Measurements from ENCODE around the gene SRD5A1. TPM values are rescaled to one million over a fixed set of nuclear protein-coding genes. Genes with fewer than 3 reads are reported as not detected.
A peak's percentile ranks its signal among the peaks of the same experiment; 100 is the strongest.

SRD5A1 gene
- total RNA-seq, 1 donor from 2014 or later = 5.9 TPM

DNA sequence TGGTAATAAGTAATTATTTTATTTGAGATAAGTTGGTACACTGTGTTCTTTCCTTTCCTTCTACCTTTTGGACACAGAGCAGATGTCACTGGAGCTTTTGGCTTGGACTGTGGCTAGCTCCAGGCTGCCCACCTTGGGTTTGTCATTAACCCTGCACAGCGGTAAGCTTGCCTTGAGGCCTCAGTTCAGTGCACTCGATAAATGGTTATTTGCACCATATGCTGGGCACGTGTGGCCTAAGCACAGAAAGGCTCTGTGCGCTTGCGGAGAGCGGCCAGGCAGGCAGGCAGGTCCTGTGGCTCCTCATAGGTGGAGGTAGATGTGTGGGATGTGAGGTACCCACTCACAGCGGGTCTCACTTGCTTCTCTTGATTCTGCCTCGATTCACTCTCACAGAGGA lies 50.0 kb downstream of the SRD5A1 start:
- no peak for DNase-seq (ENCODE audit: low read depth in 2 of 2)

DNA sequence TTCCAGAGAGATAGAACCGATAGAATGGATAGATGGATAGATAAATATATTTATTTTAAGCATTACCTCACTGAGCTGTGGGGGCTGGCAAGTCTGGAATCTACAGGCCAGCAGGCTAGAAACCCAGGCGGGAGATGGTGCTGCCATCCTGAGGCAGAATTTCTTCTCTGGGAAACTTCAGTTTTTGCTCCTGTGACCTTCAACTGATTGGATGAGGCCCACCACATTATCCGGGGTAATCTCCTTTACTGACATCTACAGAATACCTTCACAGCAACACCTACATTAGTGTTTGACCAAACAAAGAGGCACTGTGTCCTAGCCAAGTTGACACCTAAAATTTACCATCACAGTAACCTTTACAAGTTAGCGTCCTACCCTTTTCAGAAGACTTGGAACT lies 50.8 kb downstream of the SRD5A1 start:
- DNase-seq (ENCODE audit: low read depth in 2 of 2) = no peak

DNA sequence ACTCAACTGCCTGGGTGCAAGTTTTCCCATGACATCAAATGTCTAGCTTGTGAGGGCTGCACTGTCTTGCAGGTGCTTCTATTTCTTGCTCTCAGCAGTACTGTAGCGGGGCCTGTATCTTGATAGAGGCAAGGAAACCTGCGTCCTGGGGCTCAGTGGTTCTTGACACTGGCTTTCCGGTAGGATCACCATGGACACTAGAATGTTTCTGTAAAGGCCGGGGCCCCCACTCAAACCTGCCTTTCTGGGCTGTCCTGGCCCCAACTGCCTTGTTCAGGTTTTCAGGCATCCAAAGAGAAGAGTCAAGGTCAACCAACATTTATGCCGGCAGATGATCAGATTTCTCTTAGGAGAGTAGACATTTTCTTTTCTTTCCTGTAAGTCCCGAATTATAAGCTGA lies 53.3 kb downstream of the SRD5A1 start:
- DNase-seq (ENCODE audit: low read depth in 2 of 2) = no peak

DNA sequence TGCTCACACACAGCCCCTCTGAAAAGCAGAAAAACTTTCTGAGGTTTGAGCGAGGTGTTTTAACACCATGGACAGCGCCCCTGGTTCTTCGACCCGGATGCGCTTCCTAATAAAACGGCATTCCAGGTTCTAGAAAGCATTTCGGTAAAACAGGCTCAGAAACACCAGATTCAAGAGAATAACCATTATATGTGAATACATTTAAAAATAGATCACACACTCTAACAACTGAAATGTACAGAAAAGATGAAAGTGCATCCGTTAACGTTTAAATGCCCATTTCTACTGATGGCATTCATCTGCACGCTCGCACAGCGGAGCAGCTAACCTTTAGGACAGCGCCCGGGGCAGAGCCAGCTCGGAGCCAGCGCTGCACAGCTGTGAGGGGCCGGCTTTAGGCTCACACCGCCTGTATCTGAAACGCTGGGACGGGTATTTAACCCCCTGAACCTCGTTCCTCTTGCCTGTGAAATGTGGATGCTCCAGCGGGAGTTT lies 53.7 kb downstream of the SRD5A1 start:
- DNase-seq (ENCODE audit: low read depth in 2 of 2) = peak; percentile 43 to 62

DNA sequence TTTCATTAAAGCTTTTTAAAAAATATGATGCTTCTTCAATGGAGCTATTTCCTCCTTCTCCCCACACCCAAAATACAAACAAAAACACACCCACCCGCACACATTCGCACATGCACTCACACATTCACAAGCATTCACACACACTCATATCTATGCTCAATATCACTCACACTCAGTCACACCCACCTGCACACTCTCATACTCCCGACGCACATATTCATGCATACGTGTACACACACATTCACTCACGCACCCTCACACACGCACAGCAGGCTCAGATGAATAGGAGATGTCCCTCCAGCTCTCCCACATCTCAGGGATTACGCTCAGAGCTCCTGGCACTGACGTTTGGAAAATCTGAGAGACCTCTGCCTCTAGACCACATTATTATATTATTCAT lies 54.3 kb downstream of the SRD5A1 start:
- no peak for DNase-seq (ENCODE audit: low read depth in 2 of 2)

DNA sequence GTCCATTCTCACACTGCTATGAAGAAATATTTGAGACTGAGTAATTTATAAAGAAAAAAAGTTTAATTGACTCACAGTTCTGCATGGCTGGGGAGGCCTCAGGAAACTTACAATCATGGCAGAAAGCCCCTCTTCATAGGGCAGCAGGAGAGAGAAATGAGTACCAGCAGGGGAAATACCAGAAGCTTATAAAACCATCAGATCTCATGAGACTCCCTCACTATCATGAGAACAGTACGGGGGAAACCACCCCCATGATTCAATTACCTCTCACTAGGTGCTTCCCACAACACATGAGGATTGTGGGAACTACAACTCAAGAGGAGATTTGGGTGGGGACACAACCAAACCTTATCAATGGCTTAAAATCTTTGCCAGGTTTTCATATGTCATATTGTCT lies 59.7 kb downstream of the SRD5A1 start:
- DNase-seq (ENCODE audit: low read depth in 2 of 2) = no peak

DNA sequence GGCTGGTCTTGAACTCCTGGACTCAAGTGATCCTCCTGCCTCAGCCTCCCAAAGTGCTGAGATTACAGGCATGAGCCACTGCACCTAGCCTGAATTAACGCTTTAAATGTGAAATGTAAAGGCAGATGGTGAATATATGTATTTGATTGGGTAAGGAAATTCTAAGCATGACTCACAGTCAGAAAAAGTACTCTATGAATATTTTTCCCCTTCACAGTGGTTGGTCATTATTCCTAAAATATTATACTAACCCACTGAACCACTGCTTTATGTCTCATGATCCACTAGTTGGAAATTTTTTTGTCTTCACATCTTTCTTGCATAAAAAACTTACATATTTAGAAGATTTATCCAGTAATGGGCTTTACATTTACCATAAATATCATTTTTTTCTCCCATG lies 65.5 kb downstream of the SRD5A1 start:
- DNase-seq (ENCODE audit: low read depth in 2 of 2) = no peak

DNA sequence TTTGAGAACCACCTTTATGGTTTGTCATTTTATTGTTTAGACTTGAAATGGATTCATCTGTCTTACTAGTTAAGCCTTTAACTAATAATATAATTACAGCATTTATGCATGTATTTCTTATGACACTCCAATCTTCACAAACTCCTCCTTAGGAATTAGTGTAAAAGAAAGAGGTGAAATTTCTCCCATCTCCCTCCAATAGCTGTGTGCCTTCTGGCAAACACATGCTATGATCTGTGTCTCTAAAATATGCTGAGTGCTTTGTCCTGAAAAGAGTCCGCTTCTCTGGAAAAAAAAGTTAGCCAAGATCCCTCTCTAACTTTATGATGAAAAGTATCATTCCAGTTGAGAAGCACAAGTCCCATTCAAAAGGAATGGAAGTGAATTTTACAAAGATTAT lies 66.1 kb downstream of the SRD5A1 start:
- DNase-seq (ENCODE audit: low read depth in 2 of 2) = no peak

DNA sequence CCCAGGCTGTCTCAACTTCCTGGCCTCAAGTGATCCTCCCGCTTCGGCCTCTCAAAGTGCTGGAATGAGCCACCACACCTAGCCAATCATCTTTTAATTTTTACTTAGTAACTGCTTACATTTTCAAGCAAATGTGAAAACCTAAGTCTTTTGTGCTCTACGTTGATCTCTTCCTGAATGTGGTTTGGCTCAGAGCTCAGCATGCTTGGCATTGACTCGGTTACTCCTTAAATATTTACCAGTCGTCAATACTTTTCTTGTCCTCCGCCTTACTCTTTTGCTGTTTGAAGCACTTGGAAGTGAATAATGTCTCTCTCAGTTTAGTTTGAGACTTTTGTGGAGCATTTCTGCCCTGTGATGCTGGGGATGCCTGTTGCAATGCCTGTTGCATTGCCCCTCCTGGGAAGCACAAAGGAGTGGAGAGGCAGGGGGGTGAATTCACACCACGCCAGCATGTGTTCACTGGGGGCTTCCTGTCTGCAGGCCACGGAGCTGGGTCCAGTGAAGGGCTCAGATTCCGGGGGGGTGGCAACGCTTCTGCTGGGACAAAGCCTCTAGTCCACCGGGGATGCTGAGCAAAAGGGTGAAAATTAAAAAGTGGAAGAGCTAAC lies 66.9 kb downstream of the SRD5A1 start:
- DNase-seq (ENCODE audit: low read depth in 2 of 2) = no peak

DNA sequence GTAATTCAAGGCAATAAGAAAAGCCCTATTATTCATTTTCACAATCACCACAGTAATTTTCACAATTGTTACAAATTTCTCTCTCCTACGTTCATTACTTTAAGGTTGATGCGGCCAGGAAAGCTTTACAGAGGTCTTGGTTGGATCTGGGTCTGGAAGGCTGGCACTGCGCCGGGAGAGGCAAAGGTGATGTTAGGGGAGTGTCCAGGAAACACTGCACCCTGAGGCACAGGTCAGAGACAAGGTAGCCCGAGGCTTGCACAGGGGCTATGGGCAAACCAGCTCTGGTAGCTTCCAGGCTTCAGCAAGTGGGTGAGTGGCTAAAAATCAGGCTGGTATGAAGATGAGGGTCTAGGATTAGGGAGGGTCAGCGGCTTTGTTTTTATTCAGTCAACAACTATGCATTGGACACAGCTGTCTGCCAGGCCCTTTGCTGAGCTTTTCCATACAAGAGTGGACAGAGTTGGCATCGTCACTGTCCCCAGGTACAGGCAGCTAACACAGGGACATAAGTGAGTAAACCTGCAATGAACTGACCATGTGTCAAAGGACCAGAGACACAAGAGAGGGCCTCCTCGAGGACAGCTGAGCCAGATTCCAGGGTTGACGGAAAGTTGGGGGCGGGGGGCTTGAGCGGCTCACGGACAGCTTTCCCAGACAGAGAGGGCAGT lies 67.6 kb downstream of the SRD5A1 start:
- no peak for DNase-seq (ENCODE audit: low read depth in 2 of 2)

DNA sequence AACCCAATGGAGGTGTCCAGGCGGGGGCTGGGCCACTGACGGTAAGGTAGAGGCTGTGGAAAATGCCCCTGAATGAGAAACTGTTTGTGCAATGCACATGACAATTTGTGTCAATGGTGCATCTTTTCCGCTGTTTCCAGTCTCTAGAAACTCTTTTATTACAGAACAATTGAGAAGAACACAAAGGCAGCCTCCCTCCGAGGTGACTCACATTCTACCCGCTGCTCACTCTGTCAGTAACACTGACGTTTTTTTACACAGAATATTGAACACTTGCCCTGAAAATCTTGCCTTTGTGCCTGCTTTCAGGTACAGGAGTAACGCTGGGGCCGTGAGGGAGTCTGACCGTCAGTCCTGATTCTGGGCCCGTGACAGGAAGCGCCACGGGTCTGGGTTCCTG lies 68.3 kb downstream of the SRD5A1 start:
- DNase-seq (ENCODE audit: low read depth in 2 of 2) = peak in 1 of 2 donors; percentile 18

DNA sequence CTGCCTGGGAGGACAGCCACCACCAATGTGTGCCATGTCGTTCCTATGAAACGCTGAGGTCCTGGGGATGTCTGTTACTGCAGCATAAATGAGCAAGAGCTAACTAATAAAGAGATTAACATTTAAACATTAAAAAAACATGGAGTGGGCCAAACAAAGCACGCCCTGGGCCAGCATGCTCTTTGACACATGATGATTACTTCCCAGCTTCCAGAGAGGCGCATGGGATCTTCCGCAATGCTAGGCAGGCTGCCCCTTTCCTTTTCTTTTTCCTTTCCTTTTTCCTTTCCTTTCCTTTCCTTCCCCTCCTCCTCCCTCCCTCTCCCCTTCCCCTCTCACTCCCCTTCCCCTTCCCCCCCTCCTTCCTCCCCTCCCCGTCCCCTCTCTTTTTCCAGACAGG lies 69.4 kb downstream of the SRD5A1 start:
- DNase-seq (ENCODE audit: low read depth in 2 of 2) = no peak

DNA sequence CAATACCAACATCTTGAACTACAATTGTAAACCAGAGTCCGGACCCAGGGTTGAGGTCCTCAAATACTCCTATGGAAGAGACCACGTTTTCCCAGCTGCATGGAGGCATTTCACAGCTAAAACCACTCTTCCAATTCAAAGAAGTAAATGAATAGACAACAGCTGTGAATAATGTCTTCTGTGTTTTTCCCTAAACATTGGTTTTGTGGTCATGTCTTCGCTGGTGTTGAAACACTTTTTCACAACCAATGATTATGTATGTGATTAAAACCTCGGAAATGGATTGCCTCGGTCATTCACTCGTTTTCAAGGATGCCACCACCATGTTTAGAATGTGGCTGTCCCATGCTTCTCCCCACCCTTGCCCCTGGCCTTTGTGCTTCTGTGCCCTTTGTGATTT lies 70.6 kb downstream of the SRD5A1 start:
- DNase-seq (ENCODE audit: low read depth in 2 of 2) = no peak

DNA sequence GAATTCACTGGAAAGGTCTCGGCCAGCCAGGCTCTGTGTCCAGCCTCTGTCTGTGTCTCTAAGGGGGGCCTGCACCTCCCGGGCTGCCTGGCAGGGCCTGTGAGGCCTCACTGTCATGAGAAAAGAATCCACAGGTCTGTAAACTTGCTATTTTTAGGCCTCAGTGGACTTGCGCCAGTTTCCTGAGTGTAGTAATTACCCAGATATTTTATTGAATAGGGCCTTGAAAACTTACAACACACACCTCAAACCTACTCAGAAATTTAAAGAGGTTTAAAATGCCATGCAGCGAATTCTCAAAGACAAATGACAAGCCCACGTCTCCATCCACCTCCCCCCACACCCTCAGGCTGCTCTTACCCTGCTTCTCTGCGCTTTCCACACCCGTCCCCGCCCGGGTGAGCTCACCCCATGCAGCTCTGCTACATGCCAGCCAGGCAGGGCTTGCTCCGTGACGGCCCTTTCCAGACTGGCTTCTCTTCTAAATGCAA lies 71.2 kb downstream of the SRD5A1 start:
- peak; percentile 60 to 80 for DNase-seq (ENCODE audit: low read depth in 2 of 2)

DNA sequence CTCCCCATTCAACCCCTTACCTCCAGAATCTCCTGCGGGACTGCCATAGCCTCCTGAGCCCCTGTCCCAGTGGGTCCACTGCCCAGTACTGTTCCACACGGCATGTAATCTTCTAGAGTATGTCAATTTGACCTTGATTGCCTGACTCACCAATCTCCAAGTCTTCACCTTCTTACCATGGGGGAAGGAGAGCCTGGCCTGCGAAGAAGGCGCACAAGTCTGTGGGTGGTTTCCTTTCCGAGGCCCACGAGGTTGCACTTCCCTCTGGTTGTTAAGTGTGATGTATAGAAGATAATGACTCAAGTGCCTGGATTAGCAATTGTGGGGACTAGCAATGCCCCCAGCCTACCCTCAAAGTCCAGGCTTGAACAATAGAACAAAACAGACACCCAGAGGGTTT lies 71.8 kb downstream of the SRD5A1 start:
- no peak for DNase-seq (ENCODE audit: low read depth in 2 of 2)

DNA sequence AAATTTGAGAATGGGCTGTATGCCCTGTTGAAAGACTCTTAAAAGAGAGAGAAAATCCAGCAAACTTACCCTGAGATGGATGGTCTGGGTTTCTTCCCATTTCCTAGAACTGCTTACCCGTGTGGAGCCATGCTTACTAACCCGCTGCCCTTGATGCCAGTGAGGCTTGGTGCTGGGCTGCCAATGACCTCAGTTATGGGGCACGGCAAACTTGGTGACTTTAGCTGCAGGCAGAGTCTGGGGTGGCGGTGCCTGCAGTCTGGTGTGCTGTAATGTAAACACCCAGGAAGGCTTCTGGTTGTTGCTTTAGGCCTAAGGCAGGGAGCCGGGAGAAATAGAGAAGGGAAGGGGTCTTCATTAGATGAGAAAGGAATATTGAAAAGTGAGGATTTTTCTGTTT lies 72.7 kb downstream of the SRD5A1 start:
- no peak for DNase-seq (ENCODE audit: low read depth in 2 of 2)

DNA sequence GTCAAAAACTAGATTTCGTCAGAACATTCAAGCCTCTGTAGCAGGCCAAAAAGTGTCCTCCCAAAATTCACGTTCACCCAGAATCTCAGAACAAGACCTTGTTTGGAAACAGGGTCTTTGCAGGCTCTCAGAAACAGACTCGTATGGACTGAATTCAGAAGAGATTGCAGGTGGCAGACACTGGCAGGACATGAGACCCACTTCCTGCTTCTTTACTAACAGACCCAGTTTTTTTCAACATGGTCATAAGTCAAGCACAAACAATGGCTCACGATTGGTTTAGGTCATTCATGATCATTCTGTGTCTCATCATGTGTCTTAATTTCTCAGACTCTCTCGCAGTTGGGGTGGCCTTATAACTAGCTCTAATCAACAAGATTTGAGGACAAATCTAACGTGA lies 74.6 kb downstream of the SRD5A1 start:
- no peak for DNase-seq (ENCODE audit: low read depth in 2 of 2)

DNA sequence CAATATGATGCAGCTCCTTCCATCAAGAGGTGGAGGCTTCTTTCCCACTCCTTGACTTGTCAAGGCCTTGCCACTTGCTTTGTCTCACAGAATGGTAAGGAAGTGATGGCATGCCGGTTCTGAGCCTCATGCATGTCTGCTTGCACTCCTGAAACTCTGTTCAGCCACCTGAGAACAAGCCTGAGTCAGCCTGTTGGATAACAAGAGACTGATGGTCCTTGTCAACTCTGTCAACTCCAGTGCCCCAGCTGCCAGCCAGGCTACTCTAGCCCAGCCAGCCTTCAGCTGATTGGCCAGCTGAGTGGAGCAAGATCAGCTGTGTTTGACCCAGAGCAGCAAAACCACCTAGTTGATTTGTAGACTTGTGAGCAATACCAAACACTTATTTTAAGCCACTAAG lies 75.6 kb downstream of the SRD5A1 start:
- DNase-seq (ENCODE audit: low read depth in 2 of 2) = no peak

DNA sequence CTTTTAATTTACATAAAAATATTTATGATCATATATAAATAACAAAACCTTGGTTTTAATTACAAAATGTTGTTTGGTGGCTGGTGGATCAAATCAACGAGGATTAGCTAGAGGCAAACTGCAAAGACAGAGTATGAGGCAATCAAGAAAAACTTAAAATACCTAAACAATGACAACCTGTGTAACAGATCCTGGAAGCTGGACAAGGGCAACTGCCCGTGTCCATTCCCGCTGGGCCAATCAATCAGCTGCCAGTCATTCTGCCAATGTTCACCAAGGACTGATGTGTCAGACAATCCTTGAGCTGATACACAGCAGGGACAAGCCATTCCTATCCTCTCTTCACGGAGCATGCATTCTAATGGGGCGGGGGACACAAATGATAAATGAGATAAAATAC lies 76.8 kb downstream of the SRD5A1 start:
- no peak for DNase-seq (ENCODE audit: low read depth in 2 of 2)

DNA sequence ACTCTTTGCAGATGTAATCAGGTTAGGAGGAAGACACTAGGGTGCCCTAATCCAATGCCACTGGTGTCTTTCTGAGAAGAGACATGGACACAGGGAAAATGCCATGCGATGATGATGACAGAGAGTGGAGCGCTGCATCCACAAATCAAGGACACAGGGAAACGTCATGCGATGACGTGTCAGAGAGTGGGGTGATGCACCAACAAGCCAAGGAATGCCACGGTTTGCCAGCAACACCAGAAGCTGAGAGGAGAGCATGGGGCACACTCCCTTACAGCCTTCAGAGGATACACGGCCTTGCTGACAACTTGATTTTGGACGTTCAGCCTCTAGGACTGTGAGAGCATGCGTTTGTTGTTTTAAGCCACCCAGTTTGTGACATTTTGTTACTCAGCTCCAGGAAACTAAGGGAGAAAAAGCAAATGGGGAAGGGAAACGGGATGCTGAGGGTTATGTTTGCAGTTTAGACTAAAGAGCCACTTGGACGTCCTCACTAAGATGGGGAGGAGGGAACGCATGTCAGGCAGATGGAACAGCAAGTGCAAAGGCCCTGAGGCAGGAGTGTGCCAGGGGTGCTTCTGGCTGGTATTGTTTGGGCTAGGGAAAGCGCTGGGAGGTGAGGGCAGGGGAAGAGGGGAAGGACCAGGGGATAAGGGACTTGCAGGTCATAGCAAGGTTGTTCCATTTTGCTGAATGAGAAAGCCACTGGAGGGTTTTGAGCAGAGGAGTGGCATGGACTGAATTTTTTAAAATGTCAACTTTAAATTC lies 77.5 kb downstream of the SRD5A1 start:
- no peak for DNase-seq (ENCODE audit: low read depth in 2 of 2)

DNA sequence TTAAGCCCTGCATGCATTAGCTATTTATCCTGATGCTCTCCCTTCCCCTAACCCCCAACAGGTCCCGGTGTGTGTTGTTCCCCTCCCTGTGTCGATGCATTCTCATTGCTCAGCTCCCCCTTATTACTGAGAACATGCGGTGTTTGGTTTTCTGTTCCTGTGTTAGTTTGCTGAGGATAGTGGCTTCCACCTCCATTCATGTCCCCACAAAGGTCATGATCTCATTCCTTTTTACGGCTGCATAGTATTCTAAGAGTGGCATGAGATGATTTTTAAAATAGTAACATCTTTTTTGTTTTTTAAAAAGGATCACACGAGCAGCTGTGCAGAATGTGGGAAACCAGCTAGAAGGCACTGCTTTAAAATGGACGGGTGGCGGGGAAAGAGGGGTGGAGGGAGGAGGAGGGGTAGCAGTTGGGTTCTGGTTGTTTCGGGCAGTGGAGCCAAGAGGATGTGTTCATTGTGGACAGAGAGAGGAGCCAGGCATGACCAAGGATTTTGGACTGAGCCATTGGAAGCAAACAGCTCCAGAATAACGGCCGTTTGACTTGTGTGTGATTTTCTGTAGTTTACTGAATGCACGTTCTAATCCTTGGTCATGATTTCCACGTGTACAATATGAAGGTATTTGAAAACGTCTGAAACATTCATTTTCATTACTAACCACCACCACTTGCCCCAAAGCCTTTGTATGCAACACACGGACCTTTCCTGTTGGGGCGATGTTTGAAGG lies 78.3 kb downstream of the SRD5A1 start:
- no peak for DNase-seq (ENCODE audit: low read depth in 2 of 2)

DNA sequence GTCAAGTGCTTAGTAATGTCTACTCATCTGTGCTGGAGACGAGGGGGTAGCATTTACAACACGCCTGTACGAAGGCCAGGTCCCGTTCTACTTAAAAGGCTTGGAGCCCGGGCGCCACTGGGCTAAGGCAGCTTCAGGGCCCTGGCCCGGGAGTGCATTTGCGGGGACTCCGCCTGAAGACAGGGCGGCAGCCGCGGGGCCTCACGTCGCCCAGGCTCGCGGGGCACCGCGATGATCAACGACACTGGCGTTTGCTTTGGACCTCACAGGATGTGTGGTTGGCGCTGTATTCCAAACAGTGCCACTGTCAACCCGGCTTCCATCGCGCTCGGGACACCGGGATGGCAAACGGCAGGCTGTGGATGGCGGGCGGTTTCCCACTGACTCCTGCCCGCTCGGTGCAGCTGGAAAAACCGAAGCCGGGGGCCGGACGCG lies 78.9 kb downstream of the SRD5A1 start:
- DNase-seq (ENCODE audit: low read depth in 2 of 2) = peak in 1 of 2 donors; percentile 52

All from dermis microvascular lymphatic vessel endothelial cell (primary cell).